ENCODE data around the gene DZIP1L.

Gene DZIP1L

DNA sequence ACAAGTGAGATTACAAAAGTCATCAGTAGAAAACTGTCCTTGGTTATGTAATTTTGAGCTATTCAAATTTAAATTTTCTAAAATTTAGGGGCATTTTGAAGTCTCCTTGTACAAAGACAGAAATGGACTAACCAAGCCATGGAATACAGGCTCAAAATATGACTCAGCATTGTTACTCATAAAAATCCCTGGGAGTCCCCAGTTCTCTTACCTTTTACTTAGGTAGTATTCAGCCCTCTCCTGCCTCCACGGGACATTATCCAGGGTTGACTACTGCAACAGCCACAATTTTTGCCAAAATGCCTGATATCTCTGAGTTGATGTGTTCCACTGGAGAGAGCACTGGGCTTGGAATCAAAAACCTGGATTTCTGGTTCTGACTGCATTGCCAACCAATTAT is 80.5 kb downstream of the DZIP1L start:
- no peak for DNase-seq (ENCODE audit: low spot score)

DNA sequence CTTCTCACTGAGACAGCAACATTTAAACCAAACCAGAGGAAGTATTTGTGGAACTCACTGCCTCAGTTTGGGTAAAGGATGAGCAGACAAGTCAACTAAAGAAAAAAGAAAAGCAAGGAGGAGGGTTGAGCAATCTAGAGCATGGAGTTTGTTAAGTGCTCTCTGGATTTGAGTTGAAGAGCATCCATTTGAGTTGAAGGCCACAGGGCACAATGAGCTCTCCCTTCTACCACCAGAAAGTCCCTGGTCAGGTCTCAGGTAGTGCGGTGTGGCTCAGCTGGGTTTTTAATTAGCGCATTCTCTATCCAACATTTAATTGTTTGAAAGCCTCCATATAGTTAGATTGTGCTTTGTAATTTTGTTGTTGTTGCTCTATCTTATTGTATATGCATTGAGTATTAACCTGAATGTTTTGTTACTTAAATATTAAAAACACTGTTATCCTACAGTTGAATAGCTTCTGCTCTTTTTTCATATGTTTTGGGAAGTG is 82.2 kb downstream of the DZIP1L start:
- DNase-seq (ENCODE audit: low spot score): no peak

DNA sequence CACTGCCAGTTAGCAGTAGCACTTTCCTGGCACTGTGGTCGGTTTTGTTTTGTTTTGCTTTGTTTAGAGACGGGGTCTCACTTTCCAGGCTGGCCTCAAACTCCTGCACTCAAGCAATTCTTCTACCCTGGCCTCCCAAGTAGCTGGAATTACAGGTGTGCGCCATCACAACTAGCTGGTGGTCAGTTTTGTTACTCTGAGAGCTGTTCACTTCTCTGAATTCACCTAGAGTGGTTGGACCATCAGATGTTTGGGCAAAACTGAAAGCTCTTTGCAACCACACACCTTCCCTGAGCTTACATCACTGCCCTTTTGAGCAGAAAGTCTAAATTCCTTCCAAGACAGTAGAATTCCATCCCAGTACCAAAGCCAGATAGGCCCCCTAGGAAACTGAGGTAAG is 82.8 kb downstream of the DZIP1L start:
- DNase-seq (ENCODE audit: low spot score): no peak

- no peak for DNase-seq (ENCODE audit: low spot score)
These were observed 83.9 kb downstream of the DZIP1L start for GRCh38 chr3:138031536-138031935.

- no peak for DNase-seq (ENCODE audit: low spot score)
These were observed 84.6 kb downstream of the DZIP1L start for GRCh38 chr3:138030734-138031280.

DNA sequence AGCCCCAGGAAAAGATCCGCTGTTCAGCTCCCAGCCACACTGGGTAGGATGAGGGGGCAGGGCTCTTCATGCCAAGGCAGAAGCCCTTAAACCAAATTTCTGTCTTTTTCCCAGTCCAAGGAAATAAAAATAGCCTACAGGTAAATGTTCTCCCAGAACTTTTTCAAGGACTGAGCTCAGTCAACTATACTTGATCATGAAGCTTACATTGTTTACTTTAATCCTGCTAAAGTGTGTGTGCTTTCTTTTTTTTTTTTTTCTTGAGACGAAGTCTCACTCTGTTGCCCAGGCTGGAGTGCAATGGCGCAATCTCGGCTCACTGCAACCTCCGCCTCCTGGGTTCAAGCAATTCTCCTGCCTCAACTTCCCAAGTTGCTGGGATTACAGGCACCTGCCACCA is 87.6 kb downstream of the DZIP1L start:
- DNase-seq (ENCODE audit: low spot score): no peak

GRCh38 chr3:138025553-138025952 is 89.9 kb downstream of the DZIP1L start:
- no peak for DNase-seq (ENCODE audit: low spot score)

DNA sequence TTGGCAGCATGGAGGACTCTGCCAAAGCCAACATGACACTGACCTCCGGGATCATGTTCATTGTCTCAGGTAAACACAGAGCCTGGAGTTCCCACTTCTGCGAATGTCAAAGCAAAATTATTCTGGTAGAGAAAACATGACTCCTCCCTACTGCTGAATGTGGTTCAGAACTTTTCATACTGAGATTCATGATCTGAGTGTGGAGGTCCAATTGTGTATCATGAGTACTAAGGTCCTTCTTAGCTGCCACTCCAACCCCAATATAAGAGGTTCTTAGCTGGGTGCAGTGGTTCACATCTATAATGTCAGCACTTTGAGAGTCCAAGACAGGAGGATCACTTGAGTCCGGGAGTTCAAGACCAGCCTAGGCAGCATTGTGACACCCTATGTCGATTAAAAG is 91.7 kb downstream of the DZIP1L start:
- no peak for DNase-seq (ENCODE audit: low spot score)

DNA sequence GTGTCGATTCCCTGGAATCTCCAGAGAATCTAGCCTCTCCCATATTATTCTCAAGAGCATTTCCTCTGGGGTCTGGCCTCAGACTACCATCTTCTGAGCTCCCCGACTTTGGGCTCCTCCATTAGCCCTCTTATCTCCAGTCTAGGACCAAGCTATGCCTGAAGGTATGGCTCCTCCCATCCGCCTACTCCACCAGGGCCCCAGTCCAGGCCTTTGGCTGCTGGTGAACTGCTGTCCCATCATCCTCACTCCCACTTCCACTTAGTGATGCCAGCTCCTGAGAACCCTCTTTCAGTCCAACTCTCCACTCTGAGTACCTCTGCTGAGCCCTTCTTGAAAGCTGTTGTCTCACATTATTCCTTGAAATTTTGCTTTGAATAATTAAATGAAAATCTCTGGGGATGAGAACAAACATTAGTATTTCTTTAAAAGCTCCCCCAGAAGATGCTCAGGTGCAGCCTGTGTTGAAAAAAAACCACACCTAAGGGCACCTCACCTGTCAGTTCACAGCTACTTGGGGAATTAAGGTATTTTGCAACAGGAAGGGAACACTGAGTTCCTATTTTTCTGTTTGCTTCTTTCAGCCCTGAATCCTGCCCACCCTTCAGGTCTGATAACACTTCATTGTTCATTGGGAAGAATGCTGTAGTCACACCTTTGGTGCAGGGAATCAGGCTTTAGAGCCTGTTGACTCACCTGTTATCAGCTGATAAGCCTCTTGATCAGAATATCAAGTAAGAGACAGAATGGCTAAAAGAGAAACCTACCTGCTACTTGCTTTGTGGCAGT is 95.9 kb downstream of the DZIP1L start:
- DNase-seq (ENCODE audit: low spot score): no peak

DNA sequence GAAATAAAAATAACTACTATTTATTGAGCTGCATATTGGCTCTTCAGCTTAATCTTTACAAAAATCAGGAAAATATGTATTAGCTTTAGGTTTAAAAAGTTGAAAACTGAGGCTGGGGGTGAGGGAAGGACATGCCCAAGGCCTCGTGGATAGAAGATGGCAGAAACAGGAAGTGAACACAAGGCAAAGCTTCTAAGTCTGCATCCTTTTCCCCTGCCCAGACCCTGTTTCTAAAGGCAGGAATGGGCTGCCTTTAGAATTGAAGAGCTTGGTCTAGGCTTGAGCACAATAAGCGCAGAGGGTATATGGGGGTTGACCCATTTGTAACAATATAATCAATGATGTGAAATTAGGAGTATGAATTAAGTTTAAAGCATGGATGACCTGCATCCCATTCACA is 99.3 kb downstream of the DZIP1L start:
- DNase-seq (ENCODE audit: low spot score): no peak

GRCh38 chr3:138012526-138012925 is 102.9 kb downstream of the DZIP1L start:
- DNase-seq (ENCODE audit: low spot score): no peak

Measured in putamen (tissue), 1 donor.